ENCODE data around the gene RPL27.

GRCh38 chr17:43051969-43052368 is 53.8 kb downstream of the RPL27 start:
- TF ChIP-seq POLR2AphosphoS5 (IDR thresholded peaks at IDR 0.05; ENCODE audit: low read depth, low read length) = no peak
- no peak for TF ChIP-seq POLR2A (IDR thresholded peaks at IDR 0.05; ENCODE audit: low read depth, low read length)
- TF ChIP-seq TAF1 (IDR thresholded peaks at IDR 0.05; ENCODE audit: borderline replicate concordance, low read depth, low read length) = no peak
